HG03280 (cell line): ENCODE measurements around the gene POLR1C.
"Not testable (repeated sequence)": the region's sequence is repeated elsewhere in the genome, so short reads cannot be mapped to it uniquely, and the experiment has no call there.

Source experiments
- ATAC-seq: cut with Tn5 transposase; IDR thresholded peaks from one replicate; pipeline ENCODE4 v1.9.1; 2021; ENCODE audit warnings: mild to moderate bottlenecking, moderate library complexity; ENCODE audit not compliant: unreplicated experiment

The POLR1C gene

DNA sequence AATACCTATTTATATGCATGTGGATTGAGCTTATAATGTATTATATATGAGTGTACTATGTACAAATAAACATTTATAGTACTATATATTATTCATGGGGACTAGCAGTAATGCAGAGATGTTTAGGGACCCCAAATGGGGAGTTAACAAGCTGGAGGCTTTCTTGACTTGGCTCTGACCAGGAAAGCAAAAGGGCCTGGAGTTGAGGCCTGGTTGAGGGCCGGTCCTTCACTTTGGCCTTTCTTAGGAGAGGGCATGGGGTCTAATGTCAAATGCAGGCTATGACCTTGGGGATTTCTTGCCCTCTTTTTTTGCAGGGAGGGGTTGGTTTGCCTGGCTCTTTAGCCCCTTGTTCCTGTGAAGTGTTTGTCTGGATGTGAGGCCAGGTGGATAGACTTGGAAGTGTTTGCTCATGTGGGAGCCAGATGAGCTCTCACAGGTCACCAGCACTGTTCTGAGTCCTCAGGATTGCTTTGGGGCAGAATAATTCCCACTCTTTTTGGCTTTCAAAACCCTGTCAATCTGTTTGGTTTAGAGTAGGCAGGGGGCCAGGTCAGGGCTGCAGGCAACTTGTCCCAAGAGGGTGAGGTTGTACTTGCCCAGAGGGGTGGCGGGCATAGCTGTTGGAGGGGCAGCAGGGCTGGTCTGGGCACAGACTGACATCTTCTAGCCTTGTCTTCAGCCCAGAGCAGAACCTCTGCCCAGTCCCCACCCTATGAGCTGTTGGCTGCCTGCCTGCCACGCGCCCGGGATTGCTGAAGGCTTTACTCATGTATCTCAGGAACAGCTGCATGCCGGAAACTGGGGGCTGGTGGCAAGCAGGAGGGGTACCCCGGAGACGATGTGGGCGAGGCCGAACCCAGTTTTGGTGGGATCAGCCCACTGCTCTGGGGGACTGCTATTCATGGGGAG is 24.9 kb upstream of the POLR1C start:
- ATAC-seq, result no peak

DNA sequence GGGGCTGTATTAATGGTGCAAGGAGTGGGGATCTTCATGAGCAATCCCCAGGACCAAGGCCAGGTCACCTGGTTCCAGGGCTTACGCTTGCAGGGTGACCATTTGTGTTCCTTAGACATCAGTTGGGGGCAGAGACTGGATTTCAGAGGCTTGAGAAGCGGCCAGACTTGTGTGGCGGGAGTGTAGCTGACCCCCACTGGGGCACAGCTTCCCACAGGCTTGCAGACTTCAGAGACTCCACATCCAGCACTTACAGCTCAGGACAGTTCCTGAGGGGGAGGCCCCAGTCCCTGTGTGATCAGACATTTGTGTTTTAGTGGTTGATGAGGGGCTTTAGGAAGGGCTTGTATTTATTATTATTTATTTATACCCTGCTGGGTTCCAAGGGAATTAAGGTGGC is 24.2 kb upstream of the POLR1C start:
- ATAC-seq, result no peak

DNA sequence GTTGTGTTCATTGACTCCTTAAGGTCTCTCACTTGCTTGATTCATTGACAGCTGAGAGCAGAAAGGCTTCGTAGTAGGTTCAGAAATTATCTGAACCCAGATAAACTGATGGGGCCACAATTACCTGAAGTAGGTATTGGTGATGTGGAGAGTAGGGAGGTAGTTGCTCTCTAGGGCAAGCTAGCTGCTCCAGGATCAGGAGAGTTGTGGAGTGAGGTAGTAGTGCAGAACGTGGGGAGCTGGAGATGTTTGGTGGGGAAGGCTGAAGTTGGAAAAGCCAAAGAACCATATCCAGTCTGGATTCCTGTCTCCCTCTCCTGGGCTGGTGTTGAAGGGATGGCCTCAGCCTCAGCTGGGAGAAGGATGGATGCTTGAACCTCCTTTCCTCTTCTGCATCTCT is 23.7 kb upstream of the POLR1C start:
- no peak for ATAC-seq

DNA sequence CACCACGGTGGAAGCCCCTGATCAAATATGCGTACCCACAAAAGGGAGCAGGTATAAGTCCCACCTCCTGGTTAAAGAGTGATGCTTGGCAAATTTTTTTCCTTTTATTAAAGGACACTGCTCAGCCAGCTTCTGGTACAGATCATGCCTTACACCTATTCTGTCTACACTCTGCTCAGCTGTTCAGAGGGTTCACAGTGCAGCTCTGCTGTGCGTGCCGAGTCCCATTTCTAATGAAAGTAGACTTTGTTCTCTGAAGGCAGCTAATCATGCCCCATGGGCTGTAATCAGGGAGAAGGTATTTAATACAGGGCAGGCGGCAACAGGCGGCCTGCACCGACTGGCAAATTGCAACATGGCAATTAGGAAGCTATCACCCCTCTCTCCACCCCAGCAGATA is 23.1 kb upstream of the POLR1C start:
- ATAC-seq, result no peak

DNA sequence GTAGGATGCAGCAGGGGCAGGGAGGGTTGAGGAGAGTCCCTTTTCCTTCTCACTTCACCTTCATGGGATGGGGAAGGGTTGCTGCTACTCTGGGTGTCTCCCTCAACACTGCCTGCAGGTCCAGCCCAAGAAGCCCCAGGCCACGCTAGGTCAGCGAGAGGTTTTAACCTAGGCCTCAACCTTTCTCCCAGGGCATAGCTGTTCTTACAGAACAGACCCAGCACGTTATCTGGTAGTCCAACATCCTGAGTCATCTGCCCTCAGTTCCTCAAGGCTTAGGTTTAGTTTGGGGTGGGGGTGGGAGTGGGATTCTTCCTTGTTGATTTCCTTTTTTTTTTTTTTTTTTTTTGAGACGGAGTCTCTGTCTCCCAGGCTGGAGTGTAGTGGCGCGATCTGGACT is 22.6 kb upstream of the POLR1C start:
- ATAC-seq, result no peak

DNA sequence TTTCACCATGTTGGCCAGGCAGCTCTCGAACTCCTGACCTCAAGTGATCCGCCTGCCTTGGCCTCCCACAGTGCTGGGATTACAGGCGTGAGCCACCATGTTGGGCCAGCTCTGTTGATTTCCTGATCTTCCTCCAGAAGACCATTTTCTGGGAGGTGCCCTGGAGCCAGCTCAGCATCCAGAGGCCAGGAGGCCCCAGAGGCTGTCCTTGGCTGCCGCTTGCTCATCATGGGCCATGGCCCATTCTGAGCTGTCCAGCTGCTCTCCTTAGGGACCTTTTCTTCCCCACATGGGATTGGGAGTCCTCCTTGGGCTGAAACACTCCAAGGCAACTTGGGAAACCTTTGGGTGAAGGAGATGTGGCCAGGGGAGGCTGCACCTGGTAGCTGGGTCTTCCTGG is 22.1 kb upstream of the POLR1C start:
- no peak for ATAC-seq

DNA sequence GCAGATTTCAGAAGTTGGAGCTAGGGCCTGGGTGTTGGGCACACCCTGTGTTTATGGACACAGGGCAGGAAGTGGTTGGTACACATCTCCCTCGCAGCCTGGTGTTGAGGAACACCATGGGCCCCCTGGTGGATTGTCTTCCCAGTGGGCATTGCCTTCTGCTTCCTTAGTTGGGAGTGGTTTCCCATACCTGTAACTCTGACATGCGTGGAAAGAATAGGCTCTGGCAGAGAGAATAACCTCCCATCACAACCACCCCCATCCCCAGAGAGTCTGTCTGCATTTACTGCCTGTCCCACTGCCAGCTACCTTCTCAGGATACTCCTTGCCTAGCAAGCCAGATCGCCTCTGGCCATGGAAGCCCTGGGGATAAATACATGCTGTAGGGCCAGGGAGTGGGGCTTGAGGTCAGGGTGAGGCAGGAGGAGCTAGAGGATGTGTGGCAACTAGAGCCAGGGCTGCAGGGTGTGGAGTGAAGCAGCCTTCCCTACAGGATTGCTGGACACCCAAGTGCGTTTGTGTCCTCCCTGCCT is 21.4 kb upstream of the POLR1C start:
- ATAC-seq, result no peak

DNA sequence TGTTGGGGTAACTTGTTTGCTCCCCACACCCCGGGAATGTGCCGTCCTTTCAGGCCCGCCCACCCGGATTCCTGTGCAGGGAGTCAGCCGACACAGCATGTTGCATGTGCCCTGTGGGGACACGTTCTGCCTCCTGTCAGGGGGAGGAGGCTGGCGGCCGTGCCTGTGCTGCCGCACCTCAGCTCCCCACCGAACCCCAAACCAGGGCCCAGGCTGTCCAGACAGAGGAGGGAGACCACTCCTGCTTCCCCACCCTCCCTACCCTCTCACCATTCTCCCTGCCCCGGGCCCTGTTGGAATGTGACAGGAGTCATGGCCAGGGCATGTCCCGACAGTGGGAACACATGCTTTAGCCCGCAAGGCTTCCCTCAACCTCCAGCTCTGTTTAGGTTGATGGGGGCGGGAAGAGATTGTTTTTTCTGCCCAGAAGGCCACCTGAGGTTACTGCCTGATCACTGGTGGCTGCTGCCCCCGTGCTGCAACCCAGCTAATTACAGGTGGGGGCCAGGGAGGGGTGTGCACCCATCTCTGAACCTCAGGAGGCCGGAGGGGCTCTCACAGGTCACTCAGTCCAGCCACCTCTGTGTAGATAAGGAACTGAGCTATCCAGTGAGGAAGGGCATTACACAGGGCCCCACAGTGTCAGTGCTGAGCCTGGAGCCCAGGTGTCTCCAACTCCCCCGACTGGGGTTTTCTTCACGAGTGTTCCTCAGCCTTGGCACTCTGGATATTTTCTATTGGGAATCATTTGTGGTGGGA is 20.3 kb upstream of the POLR1C start:
- ATAC-seq, result no peak

DNA sequence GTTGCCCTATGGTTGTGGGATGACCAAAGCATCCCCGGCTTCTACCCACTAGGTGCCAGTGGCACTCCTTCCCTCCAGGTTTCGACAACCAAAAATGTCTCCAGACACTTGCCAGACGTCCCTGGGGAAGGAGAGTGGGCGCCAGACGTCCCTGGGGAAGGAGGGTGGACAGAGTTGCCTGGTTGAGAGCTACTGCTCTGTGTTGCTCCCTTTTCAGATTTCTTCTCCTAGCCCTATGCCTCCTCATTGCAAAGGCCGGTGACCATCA is 19.8 kb upstream of the POLR1C start:
- no peak for ATAC-seq

DNA sequence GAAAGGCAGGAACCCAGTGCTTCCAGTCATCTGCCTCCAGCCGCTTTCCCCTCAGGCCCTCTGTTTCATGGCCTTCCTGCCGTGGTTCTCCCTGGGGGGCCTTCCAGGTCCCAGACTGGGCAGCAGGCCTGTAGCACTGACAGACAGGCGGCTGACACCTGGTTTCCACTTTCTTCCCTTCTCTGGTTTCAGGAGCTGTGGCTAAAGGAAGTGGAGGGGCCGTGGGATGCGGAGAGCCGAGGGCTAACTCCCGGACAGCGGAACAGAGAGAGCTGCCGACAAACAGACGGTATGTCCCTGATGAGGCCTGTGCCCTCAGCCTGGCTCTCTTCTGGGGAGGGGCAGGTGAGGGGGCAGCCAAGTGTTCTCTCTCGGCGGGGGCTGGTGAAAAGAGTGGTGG is 19.2 kb upstream of the POLR1C start:
- ATAC-seq, result no peak

DNA sequence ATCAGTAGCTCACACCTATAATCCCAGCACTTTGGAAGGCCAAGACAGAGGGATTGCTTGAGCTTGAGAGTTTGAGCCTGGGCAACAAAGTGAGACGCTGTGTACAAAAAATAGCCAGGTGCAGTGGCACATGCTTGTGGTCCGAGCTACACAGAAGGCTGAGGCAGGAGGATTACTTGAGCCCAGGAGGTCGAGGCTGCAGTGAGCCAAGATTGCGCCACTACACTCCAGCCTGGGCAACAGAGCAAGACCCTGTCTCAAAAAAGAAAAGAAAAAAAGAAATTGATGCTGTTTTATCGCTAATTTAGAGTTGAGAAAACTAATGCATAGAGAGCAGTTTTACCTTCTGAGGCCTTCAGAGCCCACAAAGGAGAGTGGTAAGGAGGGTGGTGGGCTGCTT is 18.6 kb upstream of the POLR1C start:
- not testable (repeated sequence) for ATAC-seq

DNA sequence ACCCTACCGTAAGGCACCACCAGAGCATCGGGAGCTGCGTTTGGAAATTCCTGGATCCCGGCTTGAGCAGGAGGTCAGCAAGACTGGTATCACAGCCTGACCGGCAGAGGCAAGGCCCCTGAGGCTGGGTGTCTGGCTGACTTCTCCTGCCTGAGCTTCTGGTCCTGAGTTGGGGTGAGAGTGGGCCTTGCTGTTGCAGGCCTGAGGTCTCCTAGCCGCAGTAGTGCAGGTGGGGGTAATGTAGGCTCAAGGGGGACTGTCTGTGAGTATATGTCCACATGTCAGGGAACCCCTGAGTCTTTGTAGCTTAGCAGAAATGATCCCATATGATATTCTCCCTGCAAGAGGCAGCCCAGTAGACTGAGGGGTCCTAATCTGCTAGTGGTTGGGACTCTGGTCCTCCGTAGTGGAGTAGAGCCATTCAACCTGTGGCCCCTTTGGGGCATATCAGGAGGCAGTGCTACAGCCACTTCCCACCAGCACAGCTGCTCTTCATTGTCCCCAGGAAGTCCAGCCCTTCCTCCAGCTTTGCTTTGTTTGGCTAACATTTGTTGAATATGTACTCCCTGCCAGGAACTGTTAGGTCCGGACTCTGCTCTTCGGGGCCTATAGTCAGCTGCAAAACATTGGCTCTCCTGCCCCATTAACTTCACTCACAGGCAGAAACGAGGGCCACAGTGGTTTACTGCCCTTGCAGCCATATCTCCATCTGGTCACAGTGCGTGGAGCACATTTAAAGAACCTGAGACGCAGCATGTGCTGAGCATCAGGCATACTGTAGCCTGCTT is 17.7 kb upstream of the POLR1C start:
- ATAC-seq, result no peak

DNA sequence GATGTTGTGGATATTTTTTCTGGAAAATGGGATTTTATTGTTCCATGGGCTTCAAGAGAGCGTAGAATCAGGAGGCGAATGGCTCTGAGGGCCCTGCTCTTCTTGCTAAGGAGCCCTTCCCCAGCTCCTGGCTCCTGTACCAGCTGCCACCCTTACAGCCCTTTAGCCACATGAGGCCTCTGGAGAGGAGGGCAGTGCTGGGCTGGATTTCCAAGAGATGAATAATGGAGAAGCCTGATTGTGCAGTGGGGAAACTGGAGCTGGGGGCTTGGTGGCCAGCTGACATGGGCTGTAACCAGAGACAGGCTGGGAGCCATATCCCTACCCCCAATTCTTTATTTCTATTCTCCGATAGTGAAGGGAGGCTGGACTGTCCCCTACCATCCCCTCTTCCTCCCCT is 16.0 kb upstream of the POLR1C start:
- no peak for ATAC-seq

DNA sequence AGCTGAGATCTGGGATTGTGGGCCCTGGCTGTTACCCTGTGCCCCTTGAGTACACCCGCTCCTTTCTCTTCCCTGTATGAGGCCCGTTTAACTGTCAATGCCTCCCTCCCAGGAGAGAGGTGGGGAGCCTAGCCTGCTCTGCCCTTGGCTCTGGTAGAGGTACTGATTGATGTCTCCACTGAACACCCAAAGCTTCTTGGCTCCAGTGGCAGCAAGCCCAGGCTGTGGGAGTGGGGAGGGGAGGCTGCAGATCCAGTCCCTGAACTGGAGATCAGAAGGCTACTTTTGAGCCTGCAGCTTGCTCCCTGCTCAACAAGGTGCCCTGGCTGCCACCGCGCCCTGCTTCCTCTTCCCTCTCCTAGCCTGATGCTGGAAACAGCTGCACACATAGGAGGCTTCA is 14.2 kb upstream of the POLR1C start:
- ATAC-seq, result no peak

DNA sequence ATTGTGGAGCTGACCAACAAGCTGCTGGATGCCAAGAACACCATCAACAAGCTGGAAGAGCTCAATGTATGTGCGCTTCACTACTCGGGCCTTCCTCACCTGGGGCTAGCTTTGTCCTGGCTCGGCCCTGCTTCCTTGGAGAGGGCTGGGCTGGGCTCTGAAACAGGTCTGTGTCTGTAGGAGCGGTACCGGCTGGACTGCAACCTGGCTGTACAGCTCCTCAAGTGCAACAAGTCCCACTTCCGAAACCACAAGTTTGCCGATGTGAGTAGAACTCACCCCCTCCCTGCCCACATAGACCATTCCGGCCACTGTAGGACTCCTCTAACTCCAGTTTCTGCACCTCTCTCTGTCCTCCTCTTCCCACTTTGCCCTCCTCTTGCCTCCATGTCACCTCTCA is 13.4 kb upstream of the POLR1C start:
- ATAC-seq, result no peak

DNA sequence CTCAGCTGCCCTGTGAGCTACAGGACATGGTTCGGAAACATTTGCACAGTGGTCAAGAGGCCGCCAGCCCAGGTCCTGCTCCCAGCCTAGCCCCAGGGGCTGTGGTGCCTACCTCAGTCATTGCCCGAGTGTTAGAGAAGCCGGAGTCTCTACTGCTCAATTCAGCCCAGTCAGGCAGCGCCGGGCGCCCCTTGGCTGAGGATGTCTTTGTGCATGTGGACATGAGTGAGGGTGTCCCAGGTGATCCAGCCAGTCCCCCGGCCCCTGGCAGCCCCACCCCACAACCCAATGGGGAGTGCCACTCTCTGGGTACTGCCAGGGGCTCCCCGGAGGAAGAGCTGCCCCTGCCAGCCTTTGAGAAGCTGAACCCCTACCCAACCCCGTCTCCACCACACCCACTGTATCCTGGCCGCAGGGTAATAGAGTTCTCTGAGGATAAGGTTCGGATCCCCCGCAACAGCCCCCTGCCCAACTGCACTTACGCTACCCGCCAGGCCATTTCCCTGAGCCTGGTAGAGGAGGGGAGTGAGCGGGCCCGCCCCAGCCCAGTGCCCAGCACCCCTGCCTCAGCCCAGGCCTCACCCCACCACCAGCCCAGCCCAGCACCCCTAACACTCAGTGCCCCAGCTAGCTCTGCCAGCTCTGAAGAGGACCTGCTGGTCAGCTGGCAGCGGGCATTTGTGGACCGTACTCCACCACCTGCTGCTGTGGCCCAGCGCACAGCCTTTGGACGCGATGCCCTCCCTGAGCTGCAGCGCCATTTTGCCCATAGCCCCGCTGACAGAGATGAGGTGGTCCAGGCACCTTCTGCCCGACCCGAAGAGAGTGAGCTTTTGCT is 11.9 kb upstream of the POLR1C start:
- ATAC-seq, result no peak

DNA sequence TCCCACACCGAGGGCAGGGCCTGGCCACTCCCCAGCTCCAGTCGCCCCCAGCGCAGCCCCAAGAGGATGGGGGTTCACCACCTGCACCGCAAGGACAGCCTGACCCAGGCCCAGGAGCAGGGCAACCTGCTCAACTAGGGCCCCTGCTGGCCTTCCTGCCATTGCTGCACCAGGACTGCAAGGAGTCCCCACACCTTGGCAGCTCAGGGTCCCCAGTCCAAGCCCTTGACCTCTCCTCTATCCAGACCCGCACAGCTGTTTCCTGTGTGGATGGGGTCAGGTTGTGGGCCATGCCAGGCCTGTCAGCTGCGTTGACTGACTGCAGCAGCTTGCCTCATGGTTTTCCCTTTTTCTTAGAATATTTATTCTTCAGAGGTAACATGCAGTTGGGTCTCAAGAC is 11.2 kb upstream of the POLR1C start:
- ATAC-seq, result no peak

DNA sequence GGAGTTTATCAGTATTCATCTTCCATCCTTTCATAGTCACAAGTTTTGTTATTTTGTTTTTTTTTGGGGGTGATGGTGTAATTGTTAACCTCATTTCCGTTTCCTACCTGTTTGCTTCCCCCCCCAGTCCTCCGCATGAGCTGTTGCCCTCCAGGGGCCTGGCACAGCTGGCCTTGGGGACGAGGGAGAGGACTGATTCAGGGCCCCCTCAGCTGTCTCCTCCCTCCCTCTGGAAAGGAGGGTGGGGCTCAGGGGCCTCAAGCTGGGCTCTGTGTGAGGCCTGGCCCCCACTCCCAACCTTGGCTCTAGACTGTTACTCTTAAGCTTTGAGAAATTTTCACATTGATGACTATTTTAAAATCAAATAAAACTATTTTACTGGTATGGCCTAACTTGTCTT is 10.7 kb upstream of the POLR1C start:
- ATAC-seq, result no peak

DNA sequence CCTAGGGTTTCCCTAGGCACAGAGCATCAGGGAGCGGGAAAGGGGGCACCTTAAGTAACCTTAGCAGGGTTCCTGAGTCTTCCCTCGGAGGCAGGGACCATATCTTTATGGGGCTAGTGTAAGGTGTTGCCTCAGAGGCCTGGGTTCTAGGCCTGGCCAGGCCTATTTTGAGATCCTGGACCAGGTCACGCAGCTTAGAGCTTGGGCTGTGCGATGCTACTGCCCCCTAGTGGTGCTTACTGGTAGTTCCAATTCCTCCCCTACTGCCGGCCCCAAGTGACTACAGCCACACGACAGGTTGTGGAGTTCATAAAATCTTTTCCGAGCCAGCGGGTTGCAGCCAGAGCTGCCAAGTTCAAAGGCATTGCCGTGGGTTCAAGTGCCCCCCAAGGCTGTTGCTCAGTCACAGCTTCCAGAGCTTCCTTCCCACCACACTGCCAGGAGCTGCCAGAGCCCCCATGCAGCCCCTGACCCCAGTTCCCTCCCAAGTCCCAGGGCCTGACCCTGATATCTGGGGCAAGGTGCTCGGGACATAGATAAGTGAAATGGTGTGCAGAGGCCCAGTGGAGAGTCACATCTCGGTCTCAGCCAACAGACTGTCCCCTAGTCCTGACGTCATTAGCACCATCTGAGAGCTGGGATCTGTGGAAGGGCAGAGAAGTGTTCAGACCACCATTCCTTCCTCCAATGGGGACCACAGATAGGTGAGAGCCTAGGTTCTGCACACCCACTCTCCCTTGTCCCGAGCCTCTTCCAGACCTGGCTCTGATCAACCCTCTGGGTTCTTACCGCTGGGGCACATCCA is 10.0 kb upstream of the POLR1C start:
- peak; percentile 48 for ATAC-seq
